GM18861 (cell line): ENCODE measurements around the gene TRMT10B.

Source experiments
- ATAC-seq: cut with Tn5 transposase; IDR thresholded peaks from one replicate; pipeline ENCODE4 v1.9.1; 2021; ENCODE audit not compliant: unreplicated experiment

Gene TRMT10B, protein sequence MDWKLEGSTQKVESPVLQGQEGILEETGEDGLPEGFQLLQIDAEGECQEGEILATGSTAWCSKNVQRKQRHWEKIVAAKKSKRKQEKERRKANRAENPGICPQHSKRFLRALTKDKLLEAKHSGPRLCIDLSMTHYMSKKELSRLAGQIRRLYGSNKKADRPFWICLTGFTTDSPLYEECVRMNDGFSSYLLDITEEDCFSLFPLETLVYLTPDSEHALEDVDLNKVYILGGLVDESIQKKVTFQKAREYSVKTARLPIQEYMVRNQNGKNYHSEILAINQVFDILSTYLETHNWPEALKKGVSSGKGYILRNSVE

DNA sequence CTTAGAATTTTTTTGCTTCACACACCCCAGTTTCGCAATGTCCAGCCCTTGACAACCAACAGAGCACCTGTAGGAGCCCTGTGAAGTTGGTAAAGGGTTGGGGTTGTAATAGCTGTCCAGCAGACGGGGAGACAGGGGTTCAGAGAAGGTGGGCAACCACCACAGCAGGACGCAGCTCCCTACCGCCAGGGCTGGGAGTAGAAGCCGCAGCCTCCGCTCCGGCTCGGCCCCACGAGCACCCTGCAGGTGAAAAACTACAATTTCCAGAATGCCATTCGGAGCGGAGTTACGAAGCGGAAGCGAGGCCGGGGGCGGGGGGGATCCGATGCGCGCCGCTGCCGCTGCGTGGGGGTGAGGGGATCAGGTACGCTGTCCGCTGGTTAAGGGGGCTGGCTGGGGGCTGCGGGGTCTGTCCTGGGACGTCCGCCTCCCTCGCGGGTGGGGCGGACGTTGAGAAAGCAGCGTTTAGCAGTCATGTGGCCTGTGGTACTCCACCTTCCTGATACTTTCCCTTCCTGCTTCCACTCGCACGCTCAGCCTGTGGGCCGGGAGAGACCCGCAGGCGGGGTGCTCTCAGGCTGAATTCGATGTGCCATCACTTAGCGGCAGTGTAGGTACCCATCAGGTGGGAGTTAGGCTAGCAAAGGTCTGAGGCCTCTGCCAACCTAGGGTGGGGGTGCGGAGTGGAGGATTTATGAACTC, at the start of gene TRMT10B:
TSS of gene TRMT10B (plus strand) at position 317 of the 702 bp plus-strand sequence. CDS start 8,127 bp downstream, outside the sequence.
- peak; percentile 80 for ATAC-seq

DNA sequence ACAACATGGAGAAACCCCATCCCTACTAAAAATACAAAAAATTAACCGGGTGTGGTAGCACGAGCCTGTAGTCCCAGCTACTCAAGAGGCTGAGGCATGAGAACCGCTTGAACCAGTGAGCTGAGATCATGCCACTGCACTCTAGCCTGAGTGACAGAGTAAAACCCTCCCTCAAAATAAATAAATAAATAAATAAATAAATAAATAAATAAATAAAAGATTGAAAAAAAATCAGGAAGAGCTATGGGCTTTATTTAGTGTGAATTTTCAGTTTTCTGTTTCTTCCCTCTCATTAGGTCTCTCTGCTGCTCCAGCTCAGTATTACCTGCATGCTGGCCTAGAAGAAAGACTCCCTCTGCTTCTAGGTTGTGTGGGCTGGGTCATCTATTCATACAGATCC, 47.8 kb upstream of the TRMT10B start:
- no peak for ATAC-seq

DNA sequence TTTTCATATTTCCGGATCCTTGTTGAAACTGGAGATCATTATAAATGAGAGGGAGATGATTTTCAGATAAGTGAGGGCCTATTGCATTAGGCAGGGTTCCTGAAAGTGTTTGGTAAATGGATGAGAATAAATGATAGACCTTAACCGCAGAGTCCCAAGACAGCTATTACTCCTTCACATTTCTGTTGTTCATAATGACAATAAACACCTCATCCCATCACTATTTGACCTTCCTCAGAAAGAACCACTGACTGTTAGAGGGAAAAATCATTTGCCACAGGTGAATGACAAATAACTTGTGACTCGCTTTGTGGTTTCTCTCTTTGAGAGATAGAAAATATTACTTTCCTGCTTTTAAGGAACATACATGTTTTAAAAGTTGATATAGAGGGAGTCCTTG, 47.3 kb upstream of the TRMT10B start:
- no peak for ATAC-seq

DNA sequence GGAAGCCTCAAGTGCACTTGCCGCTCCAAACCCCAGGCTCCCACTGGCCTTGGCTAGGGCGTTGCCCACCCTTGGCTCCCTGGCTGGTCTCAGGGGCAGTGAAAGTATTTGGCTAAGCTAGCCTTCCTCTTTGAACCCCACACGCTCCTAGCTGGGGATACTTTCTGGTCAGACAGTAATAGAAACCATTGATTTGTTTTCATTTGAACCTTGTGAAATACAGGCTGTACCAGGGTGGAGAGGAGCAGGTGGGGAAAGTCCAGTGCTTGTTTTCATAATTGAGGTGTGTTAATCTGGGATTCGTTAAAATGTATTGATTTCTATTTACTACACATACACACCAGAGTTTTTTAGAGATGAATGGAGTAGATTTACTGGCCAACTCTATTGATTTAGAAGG, 45.9 kb upstream of the TRMT10B start:
- ATAC-seq = no peak

DNA sequence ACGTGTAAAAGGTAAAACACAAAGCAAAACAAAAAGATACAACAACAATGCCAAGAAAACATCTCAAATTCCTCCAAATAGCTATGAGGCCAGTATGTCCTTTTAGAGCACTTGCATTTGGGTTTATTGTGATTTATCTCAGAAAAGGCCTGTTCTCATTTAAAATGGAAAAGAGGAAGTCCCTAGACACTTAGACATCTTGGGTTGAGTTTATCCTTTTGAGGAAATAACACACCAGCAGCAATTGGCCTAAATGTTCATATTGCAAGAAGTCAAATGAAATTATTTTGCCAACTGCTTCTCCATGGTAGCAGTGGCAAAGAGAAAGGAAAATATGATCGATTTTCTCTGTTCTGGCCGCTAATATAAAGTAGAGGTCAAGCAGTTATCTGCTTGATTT, 43.6 kb upstream of the TRMT10B start:
- no peak for ATAC-seq

DNA sequence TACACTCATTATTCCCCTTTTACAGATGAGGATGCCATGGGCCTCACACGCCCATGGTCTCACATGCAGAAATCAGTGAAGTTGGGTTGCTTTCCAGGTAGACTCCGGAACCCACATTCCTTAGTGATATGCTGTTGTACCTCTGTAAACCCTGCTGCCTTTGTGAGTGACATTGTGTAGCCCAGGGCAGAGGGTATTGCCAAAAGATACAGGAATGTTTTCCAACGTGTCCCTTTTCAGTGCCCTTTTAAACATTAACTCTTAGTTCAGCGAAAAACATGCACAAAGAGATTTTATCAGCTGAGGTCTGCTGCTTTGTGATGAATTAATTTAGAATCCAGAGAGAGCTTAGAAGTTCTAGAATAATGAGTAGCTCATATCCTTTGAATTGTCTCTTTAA, 38.3 kb upstream of the TRMT10B start:
- no peak for ATAC-seq

DNA sequence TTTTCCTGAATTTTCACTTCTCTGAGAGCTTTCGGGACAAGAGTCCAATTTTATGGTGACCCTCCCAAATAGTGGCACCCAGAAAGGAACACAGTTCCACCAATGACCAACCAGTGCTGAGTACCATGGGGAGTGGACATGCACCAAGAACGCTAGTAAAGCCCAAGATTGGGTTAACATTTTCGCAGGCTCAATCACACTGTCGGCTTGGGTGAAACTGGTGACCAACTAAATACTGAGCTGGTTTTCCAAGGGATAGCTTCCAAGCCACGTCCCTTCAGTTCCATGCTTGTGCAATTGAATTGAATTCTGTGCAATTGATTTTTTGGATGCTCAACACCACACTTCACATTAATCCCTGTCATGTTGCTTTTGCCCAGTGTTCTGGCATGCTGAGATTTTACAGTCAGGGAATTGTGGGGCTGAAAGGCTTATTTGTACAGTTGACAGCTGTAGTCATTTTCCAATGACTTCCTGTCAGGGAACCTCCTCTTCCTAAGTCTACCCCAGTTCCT, 37.6 kb upstream of the TRMT10B start:
- ATAC-seq = no peak

DNA sequence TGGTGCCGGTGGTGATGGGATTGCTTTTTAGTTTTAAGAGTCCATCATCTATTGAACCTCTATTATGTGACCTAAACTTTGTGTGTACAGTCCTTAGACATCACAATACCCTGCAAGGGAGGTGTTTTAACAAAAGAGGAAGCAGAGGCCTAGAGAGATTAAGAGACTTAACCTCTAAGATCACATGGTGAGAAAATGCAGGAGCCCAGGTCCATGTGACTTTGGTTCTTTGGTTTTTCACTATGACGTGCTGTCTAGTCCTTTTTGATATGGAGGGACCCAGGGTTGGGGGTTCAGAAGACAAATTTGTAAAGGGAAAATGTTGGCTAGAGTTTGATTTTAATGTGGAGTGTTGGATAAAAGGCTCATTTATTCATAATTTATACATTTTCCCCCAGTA, 34.1 kb upstream of the TRMT10B start:
- ATAC-seq = no peak

DNA sequence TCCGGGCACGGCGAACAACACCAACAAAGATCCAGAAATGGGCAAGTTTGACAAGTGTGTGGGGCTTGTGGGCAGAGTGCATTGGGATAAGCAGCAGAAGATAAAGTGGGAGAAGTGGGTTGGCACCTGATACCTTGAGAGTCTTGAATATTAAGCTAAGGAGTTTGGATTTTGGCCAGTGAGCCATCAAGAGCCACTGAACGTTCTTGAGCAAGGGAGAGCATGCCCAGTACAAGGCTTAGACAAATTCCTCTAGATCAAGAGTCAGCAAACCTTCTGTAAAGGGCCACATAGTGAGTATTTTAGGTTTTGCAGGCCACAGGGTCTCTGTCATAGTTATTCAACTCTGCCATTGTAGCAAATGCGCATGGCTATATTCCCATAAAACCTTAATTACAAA, 26.6 kb upstream of the TRMT10B start:
- no peak for ATAC-seq

DNA sequence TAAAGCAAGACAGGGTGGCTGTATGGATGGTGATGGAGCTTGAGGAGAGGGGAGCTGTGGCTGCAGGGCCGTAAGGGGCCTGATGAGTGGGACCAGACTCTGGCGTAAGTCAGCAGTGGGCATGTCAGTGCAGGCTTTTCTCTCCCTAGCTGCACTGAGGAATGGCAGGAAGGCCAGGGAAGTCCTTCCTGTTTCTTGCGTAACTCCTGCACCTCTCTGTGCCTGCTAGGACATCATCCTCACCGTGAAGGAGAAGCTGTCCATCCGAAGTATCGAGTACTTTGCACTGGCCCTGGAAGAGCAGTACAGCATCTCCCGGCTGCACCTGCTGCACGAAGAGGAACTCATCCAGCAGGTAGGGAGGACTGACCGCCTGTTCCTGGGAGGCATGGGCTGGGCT, 24.1 kb upstream of the TRMT10B start:
- ATAC-seq = no peak

DNA sequence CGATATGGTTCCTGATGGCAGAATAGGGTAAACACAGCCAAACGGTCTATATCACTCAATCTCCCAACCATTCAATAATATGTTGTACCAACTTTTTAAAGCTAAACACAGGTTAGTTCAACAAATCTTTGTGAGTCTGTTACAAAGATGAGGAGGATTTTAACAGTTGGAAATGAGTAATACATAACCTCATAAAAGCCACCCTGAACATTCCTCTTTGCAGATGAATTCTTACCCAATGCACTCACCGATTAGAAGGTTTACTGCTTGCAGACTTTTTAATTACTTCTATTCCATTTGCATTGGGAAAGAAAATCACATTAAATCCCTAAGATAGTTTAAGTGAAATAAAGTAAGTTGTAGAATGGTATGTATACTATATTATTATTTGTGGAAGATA, 23.3 kb upstream of the TRMT10B start:
- no peak for ATAC-seq

DNA sequence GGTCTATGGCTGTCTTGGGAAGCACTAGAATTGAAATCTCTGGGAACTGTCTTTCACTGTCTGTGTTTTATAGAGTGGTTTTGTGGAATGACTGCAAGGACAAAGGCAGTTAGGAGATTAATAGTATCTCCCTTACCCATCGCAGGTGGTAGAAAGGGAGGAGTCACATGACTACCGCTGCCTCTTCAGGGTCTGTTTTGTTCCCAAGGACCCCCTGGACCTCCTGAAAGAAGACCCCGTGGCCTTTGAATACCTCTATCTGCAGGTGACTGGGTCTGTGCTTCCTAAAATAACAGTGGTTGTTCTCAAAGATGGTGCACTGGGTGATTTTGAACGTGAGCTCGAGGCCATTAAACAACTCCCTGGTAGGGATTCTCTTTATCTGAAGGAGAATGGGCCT, 22.8 kb upstream of the TRMT10B start:
- no peak for ATAC-seq

DNA sequence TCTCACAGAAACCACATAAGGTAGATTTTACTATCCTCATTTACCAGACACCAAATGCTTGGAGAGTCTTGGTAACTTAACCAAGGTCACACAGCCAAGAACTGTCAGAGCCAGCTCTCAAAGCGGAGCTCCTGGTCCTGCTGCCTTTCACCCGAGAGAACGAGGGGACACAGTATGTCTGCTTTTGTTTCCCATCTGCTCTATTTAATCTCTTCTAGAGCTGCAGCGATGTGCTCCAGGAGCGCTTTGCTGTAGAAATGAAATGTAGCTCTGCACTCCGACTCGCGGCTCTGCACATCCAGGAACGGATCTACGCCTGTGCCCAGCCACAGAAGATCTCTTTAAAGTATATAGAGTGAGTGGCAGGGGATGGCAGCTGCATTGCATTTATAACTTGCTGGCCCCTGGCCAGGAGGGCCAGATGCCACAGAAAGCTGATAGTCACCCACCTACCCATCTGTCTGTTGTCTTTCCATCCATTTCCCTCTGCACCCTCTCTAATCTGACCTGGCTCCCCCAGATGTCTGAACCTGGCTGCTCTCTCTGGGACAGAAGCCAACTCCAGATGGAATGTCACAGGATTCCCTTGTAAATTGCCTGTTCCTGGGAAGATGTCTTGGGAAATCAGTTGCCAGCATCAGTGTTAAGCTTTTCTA, 21.4 kb upstream of the TRMT10B start:
- no peak for ATAC-seq

DNA sequence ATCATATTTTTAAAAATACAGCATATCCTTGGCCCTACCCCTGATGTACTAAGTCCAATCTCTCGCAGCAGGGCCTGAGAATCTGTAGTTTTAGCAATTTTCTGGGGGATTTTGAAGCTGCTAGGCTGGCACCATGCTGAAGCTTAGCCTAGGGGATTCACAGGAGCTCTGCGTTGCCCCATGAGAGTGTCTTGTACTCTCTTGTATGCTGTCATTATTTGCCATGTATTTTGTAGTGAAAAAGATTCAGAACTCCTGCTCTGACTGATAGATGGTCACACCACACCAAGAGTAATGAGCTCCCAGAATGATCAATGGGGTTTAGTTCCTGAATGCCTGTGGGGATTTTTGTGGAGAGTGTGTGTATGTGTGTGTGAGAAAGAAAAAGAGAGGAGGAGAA, 20.7 kb upstream of the TRMT10B start:
- no peak for ATAC-seq

DNA sequence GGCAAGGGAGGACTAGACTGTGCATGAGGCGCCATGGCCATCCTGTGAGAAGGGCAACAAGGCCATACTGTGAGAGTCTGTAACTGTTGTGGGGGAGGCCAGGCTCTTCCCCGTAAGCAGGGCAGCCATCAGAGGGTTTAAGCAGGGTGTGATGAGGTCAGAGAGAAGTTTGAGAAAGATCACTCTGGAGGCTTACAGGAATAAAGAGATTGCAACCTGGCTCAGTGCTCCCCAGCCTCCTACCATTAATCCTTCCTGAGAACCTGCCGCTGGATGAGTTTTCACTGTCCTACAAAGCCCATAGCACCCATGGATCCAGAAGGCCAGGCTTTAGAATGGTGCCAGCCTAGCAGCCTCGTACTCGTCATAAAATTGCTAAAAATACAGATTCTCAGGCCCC, 14.4 kb upstream of the TRMT10B start:
- ATAC-seq = no peak

DNA sequence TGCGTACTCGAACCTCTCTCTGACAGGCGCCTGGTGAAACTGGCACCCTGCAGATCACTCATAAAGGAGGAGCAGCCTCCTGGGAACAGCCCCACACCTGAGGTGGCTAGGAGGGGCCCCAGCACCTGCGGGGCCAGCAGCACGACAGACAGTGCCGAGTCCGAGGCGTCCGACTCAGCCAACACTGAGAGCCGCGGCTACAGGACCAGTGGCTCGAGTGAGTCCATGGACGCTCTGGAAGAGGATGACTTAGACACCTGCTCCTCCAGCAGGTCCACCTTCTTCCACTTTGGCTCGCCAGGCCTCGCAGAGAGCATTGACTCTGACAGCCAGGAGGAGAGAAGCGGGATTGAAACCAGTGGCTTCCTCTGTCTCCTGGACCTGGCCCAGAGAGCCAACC, 13.5 kb upstream of the TRMT10B start:
- ATAC-seq = no peak

DNA sequence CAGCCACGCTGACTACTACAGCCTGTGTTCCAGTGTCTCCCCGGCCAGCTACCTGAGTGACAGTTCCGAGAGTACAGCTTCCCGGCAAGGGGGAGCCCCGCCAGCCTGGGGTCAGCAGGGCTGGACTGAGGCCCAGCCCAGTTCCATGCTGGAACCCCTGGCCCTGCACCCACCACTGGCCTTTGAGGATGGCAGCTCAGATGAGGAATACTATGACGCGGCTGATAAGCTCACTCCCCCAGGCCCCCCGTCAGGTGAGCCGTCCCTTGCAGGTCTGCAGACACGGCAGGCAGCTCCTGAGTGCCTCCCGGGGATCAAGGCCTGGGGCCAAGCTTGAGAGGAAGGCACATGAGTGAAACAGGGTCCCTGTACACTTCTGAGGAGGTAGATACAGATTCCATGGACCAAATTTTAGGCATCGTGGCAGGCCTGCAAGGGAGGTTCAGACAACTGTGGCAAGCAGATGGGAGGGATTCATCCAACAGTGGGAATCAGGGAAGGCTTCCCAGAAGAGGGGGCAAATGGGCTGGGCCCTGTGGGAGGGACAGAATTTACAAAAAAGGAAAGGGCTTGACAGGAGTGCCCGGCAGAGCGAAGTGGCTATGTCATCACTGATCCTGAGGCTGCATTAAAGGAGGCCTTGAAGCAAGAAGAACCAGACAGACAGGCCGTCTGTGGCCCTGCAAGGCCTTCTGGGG, 12.8 kb upstream of the TRMT10B start:
- no peak for ATAC-seq

DNA sequence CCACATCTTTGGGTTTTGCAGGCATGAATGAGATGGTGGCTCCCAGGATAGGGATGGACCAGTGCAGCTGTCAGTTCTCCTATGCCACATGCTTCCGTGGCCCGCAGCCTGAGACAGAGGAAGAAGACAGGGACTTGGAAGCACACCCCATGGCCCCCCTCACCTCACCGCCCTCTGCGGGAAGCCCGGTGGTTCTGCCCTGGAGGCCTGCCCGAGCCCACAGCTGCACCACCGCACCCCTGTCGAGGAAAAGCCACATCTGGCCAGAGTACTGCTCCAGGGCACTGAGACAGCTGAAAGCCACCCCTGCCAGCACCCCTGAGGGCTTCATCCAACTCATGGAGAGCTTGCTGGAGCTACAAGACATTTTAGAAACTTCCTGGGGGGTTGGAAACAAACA, 7.6 kb upstream of the TRMT10B start:
- ATAC-seq = no peak

DNA sequence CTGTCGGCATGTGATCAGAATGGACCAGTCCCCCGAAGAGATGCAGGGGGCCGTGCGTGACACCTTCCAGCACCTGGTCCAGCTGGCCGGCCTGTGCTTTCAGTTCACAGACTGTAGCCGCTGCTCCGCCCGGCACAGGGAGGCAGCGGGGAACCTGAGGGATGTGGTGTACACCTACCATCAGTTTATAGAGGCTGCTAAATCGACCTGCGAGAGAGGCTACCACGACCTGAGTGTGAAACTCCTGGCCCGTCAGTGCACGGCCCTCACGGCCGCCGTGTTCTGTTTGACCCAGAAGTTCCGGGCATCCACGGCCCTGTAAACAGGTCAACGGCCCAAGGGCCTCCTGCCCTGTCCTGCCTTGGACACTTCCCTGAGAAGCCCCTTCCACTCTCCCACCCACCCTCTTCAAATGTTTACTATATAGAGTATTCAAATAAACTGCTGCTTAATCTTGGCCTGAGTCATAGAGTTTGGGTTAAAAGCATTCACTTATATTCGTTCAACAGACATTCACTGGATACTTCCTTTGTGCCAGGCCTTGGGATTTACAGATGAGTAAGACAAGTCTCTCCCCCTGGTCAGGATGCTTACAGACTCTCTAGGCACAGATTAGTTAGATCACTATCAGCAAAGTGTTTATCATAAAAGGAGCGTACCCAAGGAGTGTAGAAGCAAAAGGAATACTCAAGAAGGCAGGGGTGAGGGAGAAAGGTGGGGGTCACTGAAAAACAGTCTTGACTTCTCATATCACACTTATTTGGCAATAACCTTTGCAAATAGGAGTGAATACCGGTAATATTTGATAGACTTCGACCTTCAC, 6.9 kb upstream of the TRMT10B start:
- ATAC-seq = no peak

DNA sequence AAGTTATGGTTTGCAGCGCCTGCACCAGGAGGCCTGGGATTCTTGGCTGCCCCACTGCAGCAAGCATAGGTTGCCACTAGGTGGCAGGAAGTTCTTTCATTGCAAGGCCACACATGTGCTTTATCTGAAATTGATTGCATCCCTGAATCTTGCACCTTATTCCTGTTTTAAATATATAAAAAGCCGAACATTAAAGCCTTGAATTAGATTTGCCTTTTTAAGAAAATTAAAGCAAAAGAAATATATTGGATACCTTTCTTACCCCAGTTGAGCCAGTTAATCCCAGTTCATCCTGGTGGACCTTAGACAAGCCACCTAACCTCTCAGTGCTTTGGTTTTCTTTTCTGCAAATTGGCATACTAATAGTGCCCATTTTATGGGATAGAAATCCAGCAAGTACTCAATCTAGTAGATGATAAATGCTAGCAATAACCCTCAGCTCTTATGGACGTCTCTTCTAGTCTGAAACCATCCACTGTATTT, 6.3 kb upstream of the TRMT10B start:
- ATAC-seq = peak; percentile 66
